ENCODE data around the gene ZNHIT3. TPM values are rescaled to one million over a fixed set of nuclear protein-coding genes. Genes with fewer than 3 reads are reported as not detected.
A peak's percentile ranks its signal among the peaks of the same experiment; 100 is the strongest.
"Not testable (repeated sequence)": the region's sequence is repeated elsewhere in the genome, so short reads cannot be mapped to it uniquely, and the experiment has no call there.

The ZNHIT3 gene
- total and polyA plus RNA-seq, 10 of the 15 experiments (the other 5 are each of a cell fraction or from before 2014, with no cell fraction given), result 34.1 to 128 (median 55.6) TPM

GRCh38 chr17:36482611-36483504 is 3.6 kb upstream of the ZNHIT3 start (continued):
- TF ChIP-seq BHLHE40 (IDR thresholded peaks at IDR 0.05; ENCODE audit: borderline replicate concordance in 1 of 2, low read depth in 2 of 2, low read length in 1 of 2) (peak; percentile 69 to 88), SMAD1 (IDR thresholded peaks at IDR 0.05; ENCODE audit: low read depth, partially characterized antibody) (no peak), NFYA (IDR thresholded peaks at IDR 0.05; ENCODE audit: borderline replicate concordance, low read depth, low read length) (no peak), NR2F1 (conservative IDR thresholded peaks at IDR 0.05) (no peak), NFYB (IDR thresholded peaks at IDR 0.05; ENCODE audit: insufficient read depth, low read depth, low read length) (no peak), RELA (IDR thresholded peaks at IDR 0.05; ENCODE audit: borderline replicate concordance, partially characterized antibody) (no peak), KAT2A (conservative IDR thresholded peaks at IDR 0.05; ENCODE audit: control insufficient read depth, low read depth, low read length) (no peak), MYB (IDR thresholded peaks at IDR 0.05; ENCODE audit: borderline replicate concordance, low read depth, low read length) (no peak), SIX5 (IDR thresholded peaks at IDR 0.05; ENCODE audit: low read depth, low read length, severe bottlenecking) (no peak), ZNF217 (IDR thresholded peaks at IDR 0.05) (no peak), MTA2 (IDR thresholded peaks at IDR 0.05; ENCODE audit: low read depth) (no peak), JUND (IDR thresholded peaks at IDR 0.05; ENCODE audit: low read depth, low read length) (no peak), SIN3A (IDR thresholded peaks at IDR 0.05; ENCODE audit: low read depth, low read length) (no peak), PBX3 (IDR thresholded peaks at IDR 0.05; ENCODE audit: insufficient replicate concordance, low read depth, low read length) (no peak), NFIC (IDR thresholded peaks at IDR 0.05; ENCODE audit: low read depth, low read length) (no peak), CEBPB (IDR thresholded peaks at IDR 0.05; ENCODE audit: borderline replicate concordance in 1 of 2, low read depth in 2 of 2, low read length in 2 of 2) (no peak)

- not testable (repeated sequence) for H3K9ac ChIP-seq (ENCODE audit: control insufficient read depth, insufficient read depth, low read length); H3K9me3 ChIP-seq (replicated peaks; ENCODE audit: control insufficient read depth, insufficient read depth, low read length); FAIRE-seq; BruUV-seq (replicated peaks); H4K20me1 ChIP-seq (ENCODE audit: control insufficient read depth, insufficient read depth); H3K27me3 ChIP-seq (replicated peaks in 1 of 2; ENCODE audit: control insufficient read depth in 2 of 2, insufficient read depth in 2 of 2, low read length in 1 of 2); H3K36me3 ChIP-seq (ENCODE audit: control insufficient read depth in 2 of 2, insufficient read depth in 2 of 2, low read length in 1 of 2); ATAC-seq; H3K4me1 ChIP-seq (ENCODE audit: control insufficient read depth, insufficient read depth, low read length); H3K4me2 ChIP-seq (ENCODE audit: control insufficient read depth, insufficient read depth); H3K27ac ChIP-seq (ENCODE audit: control insufficient read depth, insufficient read depth); H3K4me3 ChIP-seq; H2AFZ ChIP-seq (ENCODE audit: control insufficient read depth, low read depth, low read length); DNase-seq (ENCODE audit: low read depth, low spot score)
- SMC1A ChIA-PET (ENCODE audit: uncharacterized antibody, unreplicated experiment), result interaction anchor here (0.9 to 1.5 kb wide), 3 partner anchors 508 to 515 kb away, joined by 4 to 7 read pairs (median 5); no protein-coding TSS in a partner anchor
- in situ Hi-C loops (cut with MboI), result loop anchor here (25.0 kb wide), 1 partner anchor 347 kb away; no protein-coding TSS in a partner anchor
- H3K79me2 ChIP-seq (ENCODE audit: control insufficient read depth, insufficient read depth, low read length), result peaks cover 11% of the 10 kb centered on the region
- CTCF ChIA-PET, result interaction anchor here (0.7 to 3.9 kb wide), 11 partner anchors 50 to 720 kb away, joined by 3 to 27 read pairs (median 7); partner anchors contain the start of genes MYO19 and PIGW
- intact Hi-C loops (cut with micrococcal nuclease; ENCODE audit: unreplicated experiment), result loop anchor here (5.0 to 10.0 kb wide), 2 partner anchors 339 to 527 kb away; no protein-coding TSS in a partner anchor
- RAD21 ChIA-PET (ENCODE audit: unreplicated experiment), result interaction anchor here (1.7 to 2.6 kb wide), 3 partner anchors 508 to 515 kb away, joined by 7 to 19 read pairs (median 13); no protein-coding TSS in a partner anchor
- 79% methylated on average over 7 of the region's 7 CpGs for WGBS (ENCODE audit: insufficient coverage, insufficient replicate concordance, low lambda C conversion rate, missing lambda C conversion rate)
- POLR2A ChIA-PET, result interaction anchor here (0.6 kb wide), 1 partner anchor 31 kb away, joined by 3 read pairs; no protein-coding TSS in a partner anchor
Measured at GRCh38 chr17:36484021-36484420, 2.5 kb upstream of the ZNHIT3 start.
